T-helper 17 cell (primary cell): ENCODE results near the gene MYO5B. TPM values are rescaled to one million over a fixed set of nuclear protein-coding genes. Genes with fewer than 3 reads are reported as not detected.
A peak's percentile ranks its signal among the peaks of the same experiment; 100 is the strongest.
"Not testable (repeated sequence)": the region's sequence is repeated elsewhere in the genome, so short reads cannot be mapped to it uniquely, and the experiment has no call there.

ENCODE experiments used
- ATAC-seq: fragments of 150-1000 bp; cut with Tn5 transposase; 2 replicates; pipeline ENCODE4 v1.10.0; 2021; ENCODE audit warnings: mild to moderate bottlenecking, moderate library complexity
- DNase-seq, 3 donors: peaks; one replicate each; pipeline versions ENCODE4 v3.0.0 to v3.0.0-alpha.2; 2020 to 2021
- H3K9me3 ChIP-seq: one replicate; pipeline ENCODE4 v1.7.0; 2013; ENCODE audit warnings: low read length, mild to moderate bottlenecking; ENCODE audit not compliant: control insufficient read depth, poor library complexity, severe bottlenecking
- H3K27ac Mint-ChIP-seq: one replicate; pipeline ENCODE4 v1.8.0; 2022; ENCODE audit warnings: mild to moderate bottlenecking, moderate library complexity, mixed read lengths
- H3K27me3 Mint-ChIP-seq: one replicate; pipeline ENCODE4 v1.8.0; 2022; ENCODE audit warnings: mixed read lengths
- H3K36me3 Mint-ChIP-seq: one replicate; pipeline ENCODE4 v1.8.0; 2022; ENCODE audit warnings: low read depth, mixed read lengths
- H3K4me1 Mint-ChIP-seq: one replicate; pipeline ENCODE4 v1.8.0; 2022; ENCODE audit warnings: mild to moderate bottlenecking, mixed read lengths
- H3K4me3 Mint-ChIP-seq: one replicate; pipeline ENCODE4 v1.8.0; 2022; ENCODE audit warnings: mild to moderate bottlenecking, moderate library complexity, mixed read lengths
- total RNA-seq, 4 donors: library from RNA in 2 of 4; stranded (reverse) in 2 of 4; gene quantifications; one replicate each; pipeline ENCODE4 v1.2.3 and lab custom pipeline; 2022 to 2026

The MYO5B gene
- total RNA-seq, 2 donors from 2014 or later, result 0.12 TPM; not detected in 1

DNA sequence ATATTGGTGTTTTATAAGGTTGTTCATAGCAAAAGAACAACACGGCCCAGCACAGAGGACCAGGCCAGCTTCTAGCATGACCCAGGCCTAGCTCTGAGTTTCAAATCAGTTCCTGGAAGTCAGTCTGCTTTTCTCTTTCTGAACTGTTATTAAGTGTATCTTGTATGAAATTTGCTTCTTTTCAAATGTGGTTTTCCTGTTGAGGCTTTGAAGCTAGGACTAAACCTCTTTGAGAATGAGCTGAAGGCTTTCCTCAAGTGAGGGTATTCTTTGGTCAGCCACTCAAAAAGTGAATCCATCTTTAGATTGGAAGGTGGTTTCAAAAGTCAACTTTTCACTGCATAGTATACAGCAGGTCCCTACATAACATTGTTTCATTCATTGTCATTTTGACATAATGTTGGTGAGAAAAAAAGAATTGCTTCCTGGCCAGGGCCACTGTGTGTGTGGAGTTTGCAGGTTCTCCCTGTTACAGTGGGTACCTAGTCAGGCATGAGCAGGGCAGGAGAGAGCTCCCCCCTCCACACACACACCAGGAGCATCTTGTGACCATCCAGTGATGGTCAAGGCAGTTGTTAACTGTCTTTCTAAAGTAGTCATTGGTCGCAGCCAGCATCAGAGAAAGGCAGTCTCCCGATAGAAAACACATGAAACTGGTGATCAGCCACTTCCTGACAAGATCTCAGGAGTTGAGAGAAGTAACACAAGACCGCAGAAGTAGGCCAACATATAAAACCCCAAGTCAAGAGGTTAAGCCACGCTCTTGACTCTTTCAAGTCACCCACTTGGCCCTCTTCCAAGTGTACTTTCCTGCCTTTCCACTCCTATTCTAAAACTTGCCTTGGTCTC is 374.9 kb downstream of the MYO5B start:
- no peaks in the 10 kb centered on the region for H3K27me3 Mint-ChIP-seq
- H3K4me3 Mint-ChIP-seq, result peak overlapping the region; percentile 78
- peak overlapping the region; percentile 88 for H3K27ac Mint-ChIP-seq
- H3K9me3 ChIP-seq, result no peaks in the 10 kb centered on the region
- H3K36me3 Mint-ChIP-seq, result peaks cover 3% of the 10 kb centered on the region
- H3K4me1 Mint-ChIP-seq, result peaks cover 46% of the 10 kb centered on the region
- DNase-seq (peak in 1 of 3 donors; percentile 39), ATAC-seq (peak; percentile 92)

DNA sequence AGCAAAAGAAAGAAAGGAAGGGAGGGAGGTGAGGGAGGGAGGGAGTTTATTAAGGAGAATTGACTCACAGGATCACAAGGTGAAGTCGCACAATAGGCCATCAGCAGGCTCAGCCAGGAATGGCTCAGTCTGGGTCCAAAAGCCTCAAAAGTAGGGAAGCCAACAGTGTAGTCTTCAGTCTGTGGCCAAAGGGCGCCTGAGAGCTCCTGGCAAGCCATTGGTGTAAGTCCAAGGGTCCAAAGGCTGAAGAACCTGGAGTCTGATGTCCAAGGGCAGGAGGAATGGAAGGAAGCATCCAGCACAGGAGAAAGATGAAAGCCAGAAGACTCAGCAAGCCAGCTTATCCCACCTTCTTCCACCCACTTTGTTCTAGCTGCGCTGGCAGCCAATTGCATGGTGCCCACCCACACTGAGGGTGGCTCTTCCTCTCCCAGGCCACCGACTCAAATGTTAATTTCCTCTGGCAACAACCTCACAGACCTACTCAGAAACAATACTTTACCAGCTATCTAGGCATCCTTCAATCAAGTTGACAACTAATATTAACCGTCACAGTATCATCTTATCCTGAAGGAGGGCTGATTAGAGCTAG is 375.8 kb downstream of the MYO5B start:
- peaks cover 3% of the 10 kb centered on the region for H3K36me3 Mint-ChIP-seq
- ATAC-seq (no peak), DNase-seq (no peak)
- peaks cover 52% of the 10 kb centered on the region for H3K4me1 Mint-ChIP-seq
- H3K27me3 Mint-ChIP-seq, result no peaks in the 10 kb centered on the region
- no peaks in the 10 kb centered on the region for H3K9me3 ChIP-seq
- H3K27ac Mint-ChIP-seq, result peak overlapping the region; percentile 88
- peak overlapping the region; percentile 78 for H3K4me3 Mint-ChIP-seq

DNA sequence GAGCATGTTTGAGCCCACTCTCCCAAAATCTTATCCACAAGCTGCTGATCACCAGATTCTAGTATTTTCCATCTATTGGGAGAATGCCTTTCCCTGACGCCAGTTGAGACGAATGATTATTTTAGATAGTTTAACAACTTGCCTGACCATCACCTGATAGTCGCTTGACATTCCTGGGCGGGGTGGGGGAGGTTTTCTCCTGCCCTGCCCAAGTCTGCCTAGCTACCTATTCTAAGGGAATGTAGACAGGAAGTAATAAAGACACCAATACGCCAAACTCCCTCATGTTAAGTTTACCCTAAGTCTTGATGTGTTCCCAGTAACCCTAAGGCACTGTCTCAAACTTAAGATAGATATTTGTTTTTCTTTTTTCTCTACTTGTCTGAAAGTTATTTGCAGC is 377.0 kb downstream of the MYO5B start:
- Mint-ChIP-seq H3K27ac (peak overlapping the region; percentile 87), H3K4me1 (peaks cover 56% of the 10 kb centered on the region), H3K36me3 (peaks cover 5% of the 10 kb centered on the region), H3K27me3 (no peaks in the 10 kb centered on the region), H3K4me3 (peak overlapping the region; percentile 78)
- no peak for DNase-seq
- no peaks in the 10 kb centered on the region for H3K9me3 ChIP-seq
- no peak for ATAC-seq

DNA sequence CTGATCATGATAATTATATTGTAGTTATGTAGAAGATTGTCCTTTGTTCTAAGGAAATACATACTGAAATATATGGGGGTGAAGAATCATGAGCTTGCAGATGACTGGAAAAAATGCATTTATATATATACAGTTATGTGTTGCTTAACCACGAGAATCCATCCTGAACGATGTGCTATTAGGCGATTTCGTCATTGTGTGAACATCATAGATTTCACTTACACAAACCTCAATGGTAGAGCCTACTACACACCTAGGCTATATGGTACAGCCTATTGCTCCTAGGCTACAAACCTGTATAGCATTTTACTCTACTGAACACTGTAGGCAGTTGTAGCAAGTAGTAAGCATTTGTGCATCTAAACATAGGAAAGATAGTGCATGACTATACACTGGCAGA is 379.0 kb downstream of the MYO5B start:
- H3K27ac Mint-ChIP-seq, result peak overlapping the region; percentile 34
- no peaks in the 10 kb centered on the region for H3K27me3 Mint-ChIP-seq
- H3K36me3 Mint-ChIP-seq, result peaks cover 7% of the 10 kb centered on the region
- peak overlapping the region; percentile 57 for H3K4me3 Mint-ChIP-seq
- H3K4me1 Mint-ChIP-seq, result peaks cover 61% of the 10 kb centered on the region
- H3K9me3 ChIP-seq, result no peaks in the 10 kb centered on the region
- DNase-seq (no peak), ATAC-seq (no peak)

DNA sequence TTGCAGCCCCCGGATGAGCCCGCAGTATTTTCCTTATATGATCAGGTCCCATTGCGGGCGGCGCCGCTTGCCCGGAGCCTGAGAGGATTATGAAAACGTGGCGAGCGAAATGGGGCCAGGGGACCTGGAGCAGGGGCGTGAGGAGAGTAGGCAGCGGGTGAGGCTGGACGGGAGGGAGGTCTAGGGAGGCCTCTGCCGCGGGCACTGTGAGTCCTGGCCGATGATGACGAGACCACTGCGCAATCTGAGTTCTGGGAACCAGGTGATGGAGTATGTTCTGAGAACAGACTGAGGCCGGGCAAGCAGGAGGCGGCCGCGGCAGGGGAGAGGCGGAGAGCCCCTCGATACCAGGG is 380.8 kb downstream of the MYO5B start:
- H3K4me1 Mint-ChIP-seq, result peaks cover 47% of the 10 kb centered on the region
- H3K27me3 Mint-ChIP-seq, result no peaks in the 10 kb centered on the region
- DNase-seq (peak in 1 of 3 donors; percentile 11), ATAC-seq (peak; percentile 40)
- H3K27ac Mint-ChIP-seq, result peak overlapping the region; percentile 95
- H3K4me3 Mint-ChIP-seq, result peak overlapping the region; percentile 100
- H3K36me3 Mint-ChIP-seq, result peaks cover 7% of the 10 kb centered on the region
- no peaks in the 10 kb centered on the region for H3K9me3 ChIP-seq

DNA sequence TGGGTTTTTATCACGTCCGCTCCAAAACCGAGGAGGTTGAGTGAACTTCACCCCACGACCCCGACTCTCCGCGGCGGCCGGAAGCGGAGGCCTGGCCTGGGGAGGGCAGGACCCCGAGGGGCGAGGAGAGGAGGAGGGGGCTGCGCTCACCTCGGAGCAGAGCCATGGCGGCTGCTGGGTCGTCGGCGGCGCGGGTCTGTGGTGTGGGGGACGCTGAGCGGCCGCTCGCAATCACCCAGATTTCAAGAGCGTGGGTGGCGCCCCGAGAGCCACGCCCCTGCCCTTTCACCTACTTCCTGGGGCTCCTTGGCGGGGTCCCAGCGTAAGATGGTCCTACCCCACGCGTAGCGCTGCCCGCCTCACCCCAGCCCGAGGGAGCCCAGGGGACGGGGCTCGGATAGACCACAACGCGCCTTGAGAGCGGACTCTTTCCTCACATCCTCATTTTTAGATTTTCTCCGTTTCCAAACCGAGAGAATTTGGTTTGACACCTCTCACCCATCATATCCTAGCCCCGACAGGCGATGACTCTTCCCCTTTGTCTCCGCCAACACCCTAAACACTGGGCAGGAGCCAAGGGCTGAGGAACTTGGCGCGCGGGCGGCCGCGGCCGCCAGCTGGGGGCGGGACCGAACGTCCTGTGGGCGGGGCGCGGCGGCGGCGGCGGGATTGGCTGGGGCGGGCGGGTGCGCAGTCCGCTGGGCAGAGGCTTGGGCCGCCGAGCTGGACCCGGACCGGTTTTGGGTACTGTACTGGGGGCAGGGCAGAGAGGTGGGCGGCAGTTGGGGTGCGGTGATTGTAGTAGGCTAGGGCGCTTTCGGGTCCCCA is 381.4 kb downstream of the MYO5B start, which contains the start of gene ACAA2:
Gene ACAA2 (minus strand): TSS at position 215 of the 828 bp plus-strand sequence. CDS start 49 bp downstream, at position 166.
- Mint-ChIP-seq H3K4me3 (peak within 1 kb of the TSS; percentile 100), H3K27ac (peak within 1 kb of the TSS; percentile 95), H3K36me3 (peaks cover 7% of the 10 kb centered on the region), H3K27me3 (no peaks in the 10 kb centered on the region), H3K4me1 (peaks cover 45% of the 10 kb centered on the region)
- peak; percentile 89 for ATAC-seq
- peak; percentile 64 to 74 (median 73) for DNase-seq
- no peaks in the 10 kb centered on the region for H3K9me3 ChIP-seq

DNA sequence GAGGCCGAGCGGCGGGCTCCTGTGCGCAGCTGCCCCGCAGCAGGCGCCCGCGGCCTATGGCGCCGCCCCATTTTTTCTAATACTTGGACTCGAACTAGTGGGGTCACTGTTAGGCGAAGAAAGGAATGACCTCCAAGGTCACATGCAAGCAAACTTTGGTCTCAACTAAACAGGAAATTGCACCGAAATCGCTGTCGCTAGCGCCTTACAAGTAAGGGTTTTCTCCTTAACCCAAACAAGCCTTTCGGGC is 382.0 kb downstream of the MYO5B start:
- H3K4me1 Mint-ChIP-seq, result peaks cover 39% of the 10 kb centered on the region
- H3K36me3 Mint-ChIP-seq, result peaks cover 7% of the 10 kb centered on the region
- H3K9me3 ChIP-seq, result no peaks in the 10 kb centered on the region
- peak overlapping the region; percentile 100 for H3K4me3 Mint-ChIP-seq
- H3K27ac Mint-ChIP-seq, result peak overlapping the region; percentile 95
- H3K27me3 Mint-ChIP-seq, result no peaks in the 10 kb centered on the region
- no peak for ATAC-seq
- DNase-seq, result peak in 1 of 3 donors; percentile 11

DNA sequence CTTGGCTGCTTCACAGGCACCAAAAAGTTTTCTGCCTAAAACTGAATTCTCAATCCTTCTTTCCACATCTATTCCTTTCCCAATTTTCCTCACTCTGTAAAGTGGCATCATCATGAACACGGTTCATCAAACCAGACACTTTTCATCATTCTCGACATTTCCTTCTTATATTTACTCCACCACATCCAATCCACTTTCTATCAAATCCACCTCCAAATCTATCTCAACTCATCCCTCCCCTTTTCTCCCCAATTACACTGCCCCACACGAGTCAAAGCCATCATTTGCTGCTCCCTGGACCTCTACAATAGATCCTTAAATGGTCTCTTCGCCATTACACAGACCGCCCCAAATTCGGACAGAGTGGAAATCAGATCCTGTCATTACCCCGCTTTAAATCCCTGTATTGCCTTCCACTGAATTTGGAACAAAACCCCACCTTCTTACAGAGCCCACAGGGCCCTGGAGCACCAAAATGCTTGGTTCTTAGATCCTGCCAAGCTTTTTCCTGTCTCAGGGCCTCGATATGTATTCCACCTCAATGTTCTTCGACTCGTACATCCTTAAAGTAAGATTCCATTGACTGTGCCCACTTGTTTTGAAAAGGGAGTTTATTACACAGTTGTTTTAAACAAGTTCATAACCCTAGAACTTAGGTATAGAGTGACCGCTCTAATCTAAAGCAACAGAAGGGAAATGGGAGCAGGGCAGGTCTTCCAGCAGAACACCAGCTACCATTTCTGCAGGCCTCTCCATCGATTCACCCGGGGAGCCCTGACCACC is 382.5 kb downstream of the MYO5B start:
- H3K4me3 Mint-ChIP-seq, result peak overlapping the region; percentile 100
- H3K27me3 Mint-ChIP-seq, result no peaks in the 10 kb centered on the region
- H3K27ac Mint-ChIP-seq, result peak overlapping the region; percentile 95
- no peaks in the 10 kb centered on the region for H3K9me3 ChIP-seq
- H3K36me3 Mint-ChIP-seq, result peaks cover 4% of the 10 kb centered on the region
- no peak for ATAC-seq
- peaks cover 34% of the 10 kb centered on the region for H3K4me1 Mint-ChIP-seq
- DNase-seq, result no peak

DNA sequence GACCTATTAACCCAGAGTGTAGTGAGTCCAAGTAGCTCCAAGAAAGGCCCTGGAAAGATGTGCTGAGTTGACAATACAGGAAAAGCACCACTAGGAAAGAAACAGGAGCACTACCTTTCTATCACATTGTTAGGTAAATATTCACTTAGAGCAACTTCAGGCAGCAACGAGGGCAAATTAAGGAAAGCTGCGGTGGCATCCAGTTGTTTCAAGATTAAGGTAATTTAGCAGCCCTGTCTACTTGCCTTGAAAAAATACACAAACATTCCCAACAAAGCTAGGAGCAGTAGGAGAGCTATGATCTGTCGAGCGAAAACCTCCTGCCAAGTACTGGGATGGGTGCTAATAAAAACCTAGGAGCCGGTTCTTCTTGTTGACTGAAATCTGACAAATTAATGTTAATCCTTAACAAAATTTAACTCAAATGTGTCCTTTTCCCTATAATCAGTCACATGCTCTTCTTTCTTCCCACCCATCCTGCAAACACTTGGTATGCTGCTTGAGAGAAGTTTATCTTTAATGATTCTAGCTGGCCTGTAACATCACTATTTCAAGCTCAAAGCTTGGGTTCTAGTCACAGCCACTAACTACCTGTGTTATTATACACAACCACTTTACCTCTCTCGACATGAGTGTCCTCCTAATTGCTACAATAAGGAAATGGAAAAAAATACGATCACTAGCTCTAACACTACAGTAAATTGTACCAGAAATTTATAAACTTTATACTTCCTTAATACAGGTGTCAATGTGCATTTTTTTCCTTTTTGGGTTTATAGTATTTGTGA is 383.6 kb downstream of the MYO5B start:
- peaks cover 38% of the 10 kb centered on the region for H3K4me1 Mint-ChIP-seq
- peaks cover 4% of the 10 kb centered on the region for H3K36me3 Mint-ChIP-seq
- ATAC-seq, result no peak

DNA sequence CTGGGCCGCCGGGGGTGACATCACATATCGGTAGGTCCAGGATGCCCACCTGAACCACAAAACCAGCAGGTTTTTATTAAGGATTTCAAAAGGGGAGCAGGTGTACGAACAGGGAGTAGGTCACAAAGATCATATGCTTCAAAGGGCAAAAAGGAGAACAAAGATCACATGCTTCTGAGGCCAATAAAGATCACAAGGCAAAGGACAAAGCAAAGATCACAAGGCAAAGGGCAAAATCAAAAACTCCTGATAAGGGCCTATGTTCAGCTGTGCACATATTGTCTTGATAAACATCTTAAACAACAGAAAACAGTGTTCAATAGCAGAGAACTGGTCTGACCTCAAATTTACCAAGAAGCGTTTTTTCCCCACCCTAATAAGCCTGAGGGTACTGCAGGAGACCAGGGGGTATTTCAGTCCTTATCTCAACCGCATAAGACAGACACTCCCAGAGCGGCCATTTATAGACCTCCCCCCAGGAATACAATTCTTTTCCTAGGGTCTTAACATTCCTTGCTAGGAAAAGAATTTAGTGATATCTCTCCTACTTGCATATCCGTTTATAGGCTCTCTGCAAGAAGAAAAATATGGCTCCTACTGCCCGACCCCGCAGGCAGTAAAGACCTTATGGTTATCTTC is 386.3 kb downstream of the MYO5B start:
- H3K4me3 Mint-ChIP-seq, DNase-seq, H3K27ac Mint-ChIP-seq, ATAC-seq, H3K9me3 ChIP-seq, H3K27me3 Mint-ChIP-seq, H3K36me3 Mint-ChIP-seq: not testable (repeated sequence)
- H3K4me1 Mint-ChIP-seq, result peaks cover 36% of the 10 kb centered on the region

More for the DNA sequence above, 383.6 kb downstream of the MYO5B start:
- H3K9me3 ChIP-seq, result no peaks in the 10 kb centered on the region
- Mint-ChIP-seq H3K27ac (no peak overlapping the region), H3K27me3 (no peaks in the 10 kb centered on the region), H3K4me3 (no peak overlapping the region)
- no peak for DNase-seq

DNA sequence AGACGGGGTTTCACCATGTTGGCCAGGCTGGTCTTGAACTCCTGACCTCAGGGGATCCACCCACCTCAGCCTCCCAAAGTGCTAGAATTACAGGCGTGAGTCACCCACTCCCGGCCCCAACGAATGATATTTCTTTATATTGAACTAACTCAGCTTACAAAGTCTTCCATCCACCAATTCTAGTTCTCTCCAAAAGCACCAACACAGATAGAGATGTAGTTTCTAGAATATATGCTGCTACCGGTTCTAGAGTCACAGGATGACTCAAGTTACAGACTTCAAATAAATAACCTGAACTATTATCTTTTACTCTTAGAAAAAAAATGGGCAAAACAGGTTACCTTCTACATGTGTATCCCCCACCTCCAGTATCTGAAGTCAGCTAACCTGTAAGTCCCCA is 390.9 kb downstream of the MYO5B start:
- ATAC-seq, result no peak
- DNase-seq, result no peak
- no peaks in the 10 kb centered on the region for H3K36me3 Mint-ChIP-seq
- no peaks in the 10 kb centered on the region for H3K27me3 Mint-ChIP-seq
- no peaks in the 10 kb centered on the region for H3K9me3 ChIP-seq
- no peak overlapping the region for H3K27ac Mint-ChIP-seq
- H3K4me3 Mint-ChIP-seq, result no peak overlapping the region
- H3K4me1 Mint-ChIP-seq, result peaks cover 18% of the 10 kb centered on the region

DNA sequence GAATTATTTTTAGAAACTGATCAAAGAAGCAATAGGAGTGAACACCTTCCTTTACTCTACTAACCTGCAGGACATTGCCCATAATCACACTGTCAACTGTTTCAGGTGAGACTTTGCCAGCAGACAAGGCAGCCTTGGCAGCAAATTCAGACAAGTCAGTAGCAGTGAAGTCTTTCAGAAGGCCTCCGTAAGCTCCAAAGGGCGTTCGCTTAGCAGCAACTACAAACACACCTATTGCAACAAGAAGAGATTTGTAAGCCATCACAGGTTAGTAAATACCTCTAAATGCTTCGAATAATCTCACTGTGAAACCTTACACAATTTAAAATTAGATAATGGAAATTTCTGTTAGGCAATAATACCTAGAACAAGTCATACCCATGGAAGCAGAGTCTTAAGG is 392.3 kb downstream of the MYO5B start:
- Mint-ChIP-seq H3K4me3 (no peak overlapping the region), H3K27me3 (no peaks in the 10 kb centered on the region), H3K4me1 (peaks cover 18% of the 10 kb centered on the region), H3K36me3 (no peaks in the 10 kb centered on the region), H3K27ac (no peak overlapping the region)
- DNase-seq (no peak), ATAC-seq (no peak)
- no peaks in the 10 kb centered on the region for H3K9me3 ChIP-seq
